ENCODE results near the gene VASN.

The VASN gene

GRCh38 chr16:4358236-4358635, 13.4 kb upstream of the VASN start:
- no peak for DNase-seq (ENCODE audit: low read depth)
- no peak overlapping the region for H3K4me3 ChIP-seq (ENCODE audit: low read depth, low read length)
- TF ChIP-seq, protein P1, sequence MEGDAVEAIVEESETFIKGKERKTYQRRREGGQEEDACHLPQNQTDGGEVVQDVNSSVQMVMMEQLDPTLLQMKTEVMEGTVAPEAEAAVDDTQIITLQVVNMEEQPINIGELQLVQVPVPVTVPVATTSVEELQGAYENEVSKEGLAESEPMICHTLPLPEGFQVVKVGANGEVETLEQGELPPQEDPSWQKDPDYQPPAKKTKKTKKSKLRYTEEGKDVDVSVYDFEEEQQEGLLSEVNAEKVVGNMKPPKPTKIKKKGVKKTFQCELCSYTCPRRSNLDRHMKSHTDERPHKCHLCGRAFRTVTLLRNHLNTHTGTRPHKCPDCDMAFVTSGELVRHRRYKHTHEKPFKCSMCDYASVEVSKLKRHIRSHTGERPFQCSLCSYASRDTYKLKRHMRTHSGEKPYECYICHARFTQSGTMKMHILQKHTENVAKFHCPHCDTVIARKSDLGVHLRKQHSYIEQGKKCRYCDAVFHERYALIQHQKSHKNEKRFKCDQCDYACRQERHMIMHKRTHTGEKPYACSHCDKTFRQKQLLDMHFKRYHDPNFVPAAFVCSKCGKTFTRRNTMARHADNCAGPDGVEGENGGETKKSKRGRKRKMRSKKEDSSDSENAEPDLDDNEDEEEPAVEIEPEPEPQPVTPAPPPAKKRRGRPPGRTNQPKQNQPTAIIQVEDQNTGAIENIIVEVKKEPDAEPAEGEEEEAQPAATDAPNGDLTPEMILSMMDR (IDR thresholded peaks at IDR 0.05; ENCODE audit: control insufficient read depth, extremely low read depth, insufficient read depth) = no peak

GRCh38 chr16:4358831-4359561, 12.7 kb upstream of the VASN start:
- TF ChIP-seq, protein P1 (IDR thresholded peaks at IDR 0.05; ENCODE audit: control insufficient read depth, extremely low read depth, insufficient read depth) = peak; percentile 87
- no peak for DNase-seq (ENCODE audit: low read depth)
- H3K4me3 ChIP-seq (ENCODE audit: low read depth, low read length) = no peak overlapping the region

DNA sequence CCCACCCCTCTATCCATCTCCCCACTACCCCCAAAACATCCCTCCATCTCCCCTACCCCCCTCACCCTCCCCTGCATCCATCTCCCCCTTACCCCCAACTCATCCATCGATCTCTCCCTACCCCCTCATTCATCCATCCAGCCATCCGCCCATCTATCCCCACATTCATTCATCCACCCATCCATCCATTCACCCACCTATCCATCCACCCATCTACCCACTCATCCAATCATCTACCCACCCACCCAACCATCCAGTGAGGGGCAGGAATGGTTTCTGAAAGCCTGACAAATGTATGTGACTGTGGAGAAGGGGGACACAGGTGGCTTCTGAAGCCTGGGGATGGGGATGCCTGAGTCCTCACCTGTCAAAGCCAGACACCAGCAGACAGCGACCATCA, 11.7 kb upstream of the VASN start:
- TF ChIP-seq, protein P1 (IDR thresholded peaks at IDR 0.05; ENCODE audit: control insufficient read depth, extremely low read depth, insufficient read depth) = no peak
- no peak overlapping the region for H3K4me3 ChIP-seq (ENCODE audit: low read depth, low read length)
- no peak for DNase-seq (ENCODE audit: low read depth)

DNA sequence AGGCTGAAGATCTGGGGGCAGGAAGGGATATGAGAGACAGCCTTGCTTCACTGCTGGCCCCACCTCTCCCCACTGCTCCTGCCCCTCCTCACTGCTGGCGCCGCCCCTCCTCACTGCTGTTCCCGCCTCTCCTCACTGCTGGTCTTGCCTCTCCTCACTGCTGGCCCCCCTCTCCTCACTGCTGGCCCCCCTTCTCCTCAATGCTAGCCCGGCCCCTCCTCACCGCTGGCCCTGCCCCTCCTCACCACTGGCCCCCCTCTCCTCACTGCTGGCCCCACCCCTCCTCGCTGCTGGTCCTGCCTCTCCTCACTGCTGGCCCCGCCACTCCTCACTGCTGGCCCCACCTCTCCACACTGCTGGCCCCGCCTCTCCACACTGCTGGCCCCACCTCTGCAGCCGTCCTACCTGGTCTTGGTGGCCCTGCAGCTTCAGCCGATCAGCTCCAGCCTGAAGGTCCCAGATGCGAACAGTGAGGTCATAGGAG, 11.1 kb upstream of the VASN start:
- no peak for DNase-seq (ENCODE audit: low read depth)
- TF ChIP-seq, protein P1 (IDR thresholded peaks at IDR 0.05; ENCODE audit: control insufficient read depth, extremely low read depth, insufficient read depth) = no peak
- no peak overlapping the region for H3K4me3 ChIP-seq (ENCODE audit: low read depth, low read length)

- TF ChIP-seq, protein P1 (IDR thresholded peaks at IDR 0.05; ENCODE audit: control insufficient read depth, extremely low read depth, insufficient read depth) = no peak
- H3K4me3 ChIP-seq (ENCODE audit: low read depth, low read length) = no peak overlapping the region
Measured at GRCh38 chr16:4361033-4361943, 10.4 kb upstream of the VASN start.

GRCh38 chr16:4361944-4362311, 9.7 kb upstream of the VASN start:
- TF ChIP-seq, protein P1 (IDR thresholded peaks at IDR 0.05; ENCODE audit: control insufficient read depth, extremely low read depth, insufficient read depth) = no peak
- DNase-seq (ENCODE audit: low read depth) = no peak

More at GRCh38 chr16:4361033-4361943, 10.4 kb upstream of the VASN start:
- DNase-seq (ENCODE audit: low read depth) = no peak

More at GRCh38 chr16:4361944-4362311, 9.7 kb upstream of the VASN start:
- H3K4me3 ChIP-seq (ENCODE audit: low read depth, low read length) = no peak overlapping the region

Data from LNCaP clone FGC (cell line).